GM12878 (cell line): ENCODE results near the gene CHST15. TPM values are rescaled to one million over a fixed set of nuclear protein-coding genes. Genes with fewer than 3 reads are reported as not detected.

Experiments used
- ATAC-seq: fragments of 200-7000 bp; cut with Tn5 transposase; 3 replicates; pipeline ENCODE4 v1.9.1; 2020; ENCODE audit warnings: mild to moderate bottlenecking, moderate library complexity
- BruUV-seq: library from RNA; stranded (reverse); fragments of 400-500 nt; replicated peaks from 2 replicates; lab custom pipeline; 2021; lab: Mats Ljungman, UMichigan
- CTCF ChIA-PET: fragments of 300-600 bp; sonication (Branson Sonifier 250); formaldehyde crosslinking; extraction: SDS; loops from one replicate; lab custom pipeline; 2021; ENCODE audit warnings: inconsistent platforms; lab: Yijun Ruan, JAX
- POLR2A ChIA-PET: fragments of 350-600 bp; formaldehyde crosslinking; extraction: SDS; loops from one replicate; lab custom pipeline; 2021; ENCODE audit warnings: inconsistent platforms; lab: Charles Lee
- RAD21 ChIA-PET: fragments of 300-600 bp; sonication (Branson Sonifier 250); formaldehyde crosslinking; loops from one replicate; lab custom pipeline; 2023; ENCODE audit warnings: antibody characterized with exemption; ENCODE audit not compliant: unreplicated experiment; lab: Charles Lee
- SMC1A ChIA-PET: fragments of 300-600 bp; sonication (Branson Sonifier 250); formaldehyde crosslinking; loops from one replicate; lab custom pipeline; 2023; ENCODE audit not compliant: unreplicated experiment, uncharacterized antibody; lab: Charles Lee
- DNase-seq: peaks from one replicate; pipeline ENCODE4 v3.0.0-alpha.2; 2011; ENCODE audit warnings: low read depth, low spot score
- FAIRE-seq: peaks from 3 replicates; lab custom pipeline; 2011; peaks lifted over from hg19 to GRCh38; lab: Jason Lieb, UNC
- H2AFZ ChIP-seq: 2 replicates; pipeline ENCODE4 v1.6.0; 2011; ENCODE audit warnings: low read depth, low read length, control low read depth; ENCODE audit not compliant: control insufficient read depth
- H3K27ac ChIP-seq: 2 replicates; pipeline ENCODE4 v1.5.1; 2011; ENCODE audit warnings: control low read depth; ENCODE audit not compliant: control insufficient read depth, insufficient read depth
- H3K27me3 ChIP-seq, 2 experiments: replicated peaks in 1 of 2; 2 replicates each; pipeline versions ENCODE4 v1.6.0 to v1.6.1; 2011; ENCODE audit warnings: low read length in 1 of 2; ENCODE audit not compliant: control insufficient read depth in 2 of 2, insufficient read depth in 2 of 2
- H3K36me3 ChIP-seq, 2 experiments: 2 replicates each; pipeline ENCODE4 v1.5.1; 2011; ENCODE audit warnings: low read length in 1 of 2; ENCODE audit not compliant: control insufficient read depth in 2 of 2, insufficient read depth in 2 of 2
- H3K4me1 ChIP-seq: 2 replicates; pipeline ENCODE4 v1.6.1; 2011; ENCODE audit warnings: mild to moderate bottlenecking, low read length, moderate library complexity, mixed read lengths; ENCODE audit not compliant: control insufficient read depth, insufficient read depth
- H3K4me2 ChIP-seq: 2 replicates; pipeline ENCODE4 v1.6.0; 2011; ENCODE audit warnings: control low read depth; ENCODE audit not compliant: control insufficient read depth, insufficient read depth
- H3K4me3 ChIP-seq: fragments of 200-600 bp; sonication (generic); 2 replicates; pipeline ENCODE4 v1.5.1; 2016
- H3K79me2 ChIP-seq: 2 replicates; pipeline ENCODE4 v1.6.0; 2011; ENCODE audit warnings: low read length; ENCODE audit not compliant: control insufficient read depth, insufficient read depth
- H3K9ac ChIP-seq: 2 replicates; pipeline ENCODE4 v1.8.0; 2011; ENCODE audit warnings: low read length, control low read depth, mixed read lengths; ENCODE audit not compliant: control insufficient read depth, insufficient read depth
- H3K9me3 ChIP-seq: replicated peaks from 3 replicates; pipeline ENCODE4 v1.5.1; 2011; ENCODE audit warnings: mild to moderate bottlenecking, low read length; ENCODE audit not compliant: control insufficient read depth, insufficient read depth
- H4K20me1 ChIP-seq: 2 replicates; pipeline ENCODE4 v1.6.0; 2011; ENCODE audit not compliant: control insufficient read depth, insufficient read depth
- ATF2 ChIP-seq: IDR thresholded peaks from 2 replicates; pipeline ENCODE4 v1.6.1; 2012; ENCODE audit warnings: low read length, inconsistent platforms
- CBX3 ChIP-seq: fragments of 200-600 bp; sonication (generic); IDR thresholded peaks from 2 replicates; pipeline ENCODE4 v1.6.1; 2016; ENCODE audit warnings: low read depth, borderline replicate concordance
- CHD4 ChIP-seq: fragments of 200-600 bp; sonication (generic); IDR thresholded peaks from 2 replicates; pipeline ENCODE4 v1.6.1; 2016; ENCODE audit warnings: mild to moderate bottlenecking
- JUNB ChIP-seq: IDR thresholded peaks from 2 replicates; pipeline ENCODE4 v1.6.1; 2016; ENCODE audit warnings: antibody characterized with exemption, mild to moderate bottlenecking
- MEF2A ChIP-seq: IDR thresholded peaks from 2 replicates; pipeline ENCODE4 v1.6.1; 2011; ENCODE audit warnings: low read depth, mild to moderate bottlenecking, low read length, moderate library complexity; ENCODE audit not compliant: insufficient read depth
- NFYA ChIP-seq: IDR thresholded peaks from 2 replicates; pipeline ENCODE4 v1.6.1; 2011; ENCODE audit warnings: low read depth, mild to moderate bottlenecking, low read length, improper control_type of control experiment, borderline replicate concordance
- NFYB ChIP-seq: IDR thresholded peaks from 2 replicates; pipeline ENCODE4 v1.6.1; 2011; ENCODE audit warnings: low read depth, mild to moderate bottlenecking, low read length, improper control_type of control experiment, moderate library complexity; ENCODE audit not compliant: insufficient read depth
- NR2C2 ChIP-seq: IDR thresholded peaks from 2 replicates; pipeline ENCODE4 v1.6.1; 2011; ENCODE audit warnings: borderline replicate concordance, low read depth; ENCODE audit not compliant: control insufficient read depth, insufficient read length
- NRF1 ChIP-seq: conservative IDR thresholded peaks from 2 replicates; pipeline ENCODE4 v1.6.1; 2011; ENCODE audit warnings: mild to moderate bottlenecking, low read depth, low read length, improper control_type of control experiment
- SUZ12 ChIP-seq: fragments of 200-600 bp; sonication (generic); IDR thresholded peaks from one replicate; pipeline ENCODE4 v1.6.1; 2018; ENCODE audit warnings: antibody characterized with exemption, mild to moderate bottlenecking; ENCODE audit not compliant: unreplicated experiment
- WGBS: methylation state at CpG from one replicate; pipeline ENCODE4 v1.1.6; 2016; ENCODE audit warnings: low lambda C conversion rate; ENCODE audit not compliant: insufficient replicate concordance, insufficient coverage; ENCODE audit errors: missing lambda C conversion rate; 5-methylcytosine and 5-hydroxymethylcytosine counted together
- in situ Hi-C: fragments of 300-500 bp; cut with MboI; formaldehyde crosslinking; loops from 9 replicates; pipeline ENCODE4 v1.14.3; 2018; ENCODE audit warnings: mixed read lengths
- intact Hi-C: fragments of 100-400 bp; cut with micrococcal nuclease; formaldehyde crosslinking; loops from one replicate; pipeline ENCODE4 v1.14.2; 2022; ENCODE audit not compliant: unreplicated experiment
- polyA plus RNA-seq, 11 experiments: library from polyadenylated mRNA; depleted of rRNA in 4 of 11; unstranded in 6 of 11; stranded (reverse) in 5 of 11; fragments of >200 nt; fragmentation: Nextera tagmentation in 4 of 11; fragmentation: Illumina TruSeq in 1 of 11; extraction: Ambion mirVana in 4 of 11; extraction: Trizol in 1 of 11; gene quantifications; 1 replicate in 1 of 11; 2 replicates in 10 of 11; pipeline versions ENCODE4 v1.2.1 to v1.2.3, GENCODE V29; 2011 to 2016; ENCODE audit warnings: inconsistent platforms in 2 of 11, missing spikeins in 2 of 11, low read depth in 1 of 11
- total RNA-seq, 4 experiments: library from RNA; depleted of rRNA in 3 of 4; stranded (reverse); fragments of >200 nt in 3 of 4; fragmentation: Illumina TruSeq in 1 of 4; extraction: Trizol in 1 of 4; gene quantifications; 2 replicates each; pipeline versions ENCODE4 v1.2.1 to v1.2.3, GENCODE V29; 2013 to 2021

Gene CHST15
- total and polyA plus RNA-seq, 10 of the 15 experiments (the other 5 are each of a cell fraction or from before 2014, with no cell fraction given) = 0.02 to 0.53 (median 0.05) TPM; not detected in 1

DNA sequence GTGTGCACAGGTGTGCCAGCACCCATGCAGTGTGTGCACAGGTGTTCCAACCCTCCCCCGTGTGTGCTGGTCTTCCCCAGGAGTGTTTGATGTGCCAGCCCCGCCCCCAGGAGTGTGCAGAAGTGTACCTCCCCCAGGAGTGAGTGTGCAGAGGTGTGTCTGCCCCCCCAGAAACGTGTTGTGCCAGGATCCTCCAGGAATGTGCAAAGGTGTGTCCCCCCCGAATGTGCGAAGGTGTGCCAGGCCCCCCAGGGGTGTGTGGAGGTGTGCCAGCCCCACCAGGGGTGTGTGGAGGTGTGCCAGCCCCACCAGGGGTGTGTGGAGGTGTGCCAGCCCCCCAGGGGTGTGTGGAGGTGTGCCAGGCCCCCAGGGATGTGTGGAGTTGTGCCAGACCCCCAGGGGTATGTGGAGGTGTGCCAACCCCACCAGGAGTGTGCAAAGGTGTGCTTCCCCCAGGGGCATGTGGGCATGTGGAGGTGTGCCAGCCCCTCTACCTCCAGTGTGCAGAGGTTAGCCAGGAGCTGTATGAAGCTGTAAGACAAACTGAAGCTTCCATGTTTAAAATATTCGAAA, 33.2 kb downstream of the CHST15 start:
- FAIRE-seq (no peak), DNase-seq (no peak), ATAC-seq (no peak)
- no peak overlapping the region for H3K9ac ChIP-seq
- in situ Hi-C loops = no loop called here
- no peaks in the 10 kb centered on the region for H3K36me3 ChIP-seq
- H3K27me3 ChIP-seq = peaks cover 0 to 1% of the 10 kb centered on the region in 2 experiments; a peak in 2 of 4 replicates
- no peak overlapping the region for H3K27ac ChIP-seq
- no peak for TF ChIP-seq CHD4
- TF ChIP-seq NRF1 = no peak
- TF ChIP-seq SUZ12 = no peak
- TF ChIP-seq ATF2 = no peak
- TF ChIP-seq NR2C2 = no peak
- no peak for TF ChIP-seq NFYB
- TF ChIP-seq NFYA = no peak
- TF ChIP-seq MEF2A = no peak
- TF ChIP-seq JUNB = no peak
- no peak for TF ChIP-seq CBX3
- no peak overlapping the region for H2AFZ ChIP-seq
- ChIA-PET SMC1A (interaction anchor here (1.2 kb wide), 1 partner anchor 17 kb away, joined by 6 read pairs; no protein-coding TSS in a partner anchor), POLR2A (no interaction called here), RAD21 (no interaction called here), CTCF (interaction anchor here (1.1 kb wide), 1 partner anchor 14 kb away, joined by 3 read pairs; no protein-coding TSS in a partner anchor)
- H3K9me3 ChIP-seq = no peaks in the 10 kb centered on the region; the same call in 2 of the 3 replicates
- no peaks in the 10 kb centered on the region for H3K79me2 ChIP-seq
- H3K4me1 ChIP-seq = peaks cover 12% of the 10 kb centered on the region
- H3K4me3 ChIP-seq = no peak overlapping the region
- intact Hi-C loops = no loop called here
- BruUV-seq = no TSS peak
- H4K20me1 ChIP-seq = no peaks in the 10 kb centered on the region
- WGBS = 3% methylated on average over 6 of the region's 6 CpGs
- H3K4me2 ChIP-seq = no peak overlapping the region
